Subcutaneous adipose tissue (tissue), 4 donors: Measurements from ENCODE around the gene LTBP1. TPM values are rescaled to one million over a fixed set of nuclear protein-coding genes. Genes with fewer than 3 reads are reported as not detected.

Source experiments
- total RNA-seq, 4 donors: library from RNA; depleted of rRNA; stranded (reverse); fragments of >200 nt; gene quantifications; one replicate each; pipeline ENCODE4 v1.1.0, GENCODE V29; 2016
- TF ChIP-seq, protein P1 (sequence below): fragments of 450-650 bp; IDR thresholded peaks from one replicate; pipeline ENCODE4 v1.5.1; 2016; ENCODE audit warnings: low read depth, mild to moderate bottlenecking, control low read depth, antibody characterized with exemption, moderate library complexity

Gene LTBP1
- total RNA-seq, 4 donors from 2014 or later: 11.0 to 15.5 (median 12.7) TPM

DNA sequence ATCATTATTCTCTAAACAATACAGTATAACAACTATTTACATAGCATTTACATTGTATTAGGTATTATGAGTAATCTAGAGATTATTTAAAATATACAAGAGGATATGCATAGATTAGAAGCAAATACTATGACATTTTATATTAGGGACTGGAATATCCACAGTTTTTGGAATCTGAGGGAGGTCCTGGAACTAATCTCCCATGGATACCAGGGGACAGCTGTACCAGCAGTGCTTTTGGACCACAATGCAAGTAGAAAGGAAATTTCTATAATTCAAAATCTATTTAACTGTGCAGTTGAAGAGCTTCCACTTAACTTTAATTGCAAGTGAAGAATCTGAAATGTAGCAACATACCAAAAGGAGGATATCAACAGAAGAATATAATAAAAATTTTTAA is 120.8 kb downstream of the LTBP1 start:
- TF ChIP-seq, protein P1, sequence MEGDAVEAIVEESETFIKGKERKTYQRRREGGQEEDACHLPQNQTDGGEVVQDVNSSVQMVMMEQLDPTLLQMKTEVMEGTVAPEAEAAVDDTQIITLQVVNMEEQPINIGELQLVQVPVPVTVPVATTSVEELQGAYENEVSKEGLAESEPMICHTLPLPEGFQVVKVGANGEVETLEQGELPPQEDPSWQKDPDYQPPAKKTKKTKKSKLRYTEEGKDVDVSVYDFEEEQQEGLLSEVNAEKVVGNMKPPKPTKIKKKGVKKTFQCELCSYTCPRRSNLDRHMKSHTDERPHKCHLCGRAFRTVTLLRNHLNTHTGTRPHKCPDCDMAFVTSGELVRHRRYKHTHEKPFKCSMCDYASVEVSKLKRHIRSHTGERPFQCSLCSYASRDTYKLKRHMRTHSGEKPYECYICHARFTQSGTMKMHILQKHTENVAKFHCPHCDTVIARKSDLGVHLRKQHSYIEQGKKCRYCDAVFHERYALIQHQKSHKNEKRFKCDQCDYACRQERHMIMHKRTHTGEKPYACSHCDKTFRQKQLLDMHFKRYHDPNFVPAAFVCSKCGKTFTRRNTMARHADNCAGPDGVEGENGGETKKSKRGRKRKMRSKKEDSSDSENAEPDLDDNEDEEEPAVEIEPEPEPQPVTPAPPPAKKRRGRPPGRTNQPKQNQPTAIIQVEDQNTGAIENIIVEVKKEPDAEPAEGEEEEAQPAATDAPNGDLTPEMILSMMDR: no peak

DNA sequence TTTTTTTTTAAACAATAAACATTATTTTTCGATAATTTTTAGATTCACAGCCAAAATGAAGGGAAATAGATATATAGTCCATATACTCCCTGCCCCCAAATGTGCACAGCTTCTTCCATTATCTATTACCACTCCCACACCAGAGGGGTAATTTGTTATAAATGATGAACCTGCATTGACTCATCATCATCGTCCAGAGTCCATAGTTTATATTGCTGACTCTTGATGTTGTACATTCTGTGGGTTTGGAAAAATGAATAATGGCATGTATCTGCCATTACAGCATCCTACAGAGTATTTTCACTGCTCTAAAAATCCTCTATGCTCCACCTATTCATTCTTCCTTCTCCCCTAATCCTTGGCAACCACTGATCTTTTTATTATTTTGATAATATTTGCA is 121.5 kb downstream of the LTBP1 start:
- TF ChIP-seq, protein P1: no peak

GRCh38 chr2:33069894-33070651 is 123.3 kb downstream of the LTBP1 start:
- TF ChIP-seq, protein P1: no peak

- TF ChIP-seq, protein P1: no peak
These were observed 124.8 kb downstream of the LTBP1 start for GRCh38 chr2:33071591-33071990.

GRCh38 chr2:33072614-33073013 is 125.9 kb downstream of the LTBP1 start:
- TF ChIP-seq, protein P1: no peak

DNA sequence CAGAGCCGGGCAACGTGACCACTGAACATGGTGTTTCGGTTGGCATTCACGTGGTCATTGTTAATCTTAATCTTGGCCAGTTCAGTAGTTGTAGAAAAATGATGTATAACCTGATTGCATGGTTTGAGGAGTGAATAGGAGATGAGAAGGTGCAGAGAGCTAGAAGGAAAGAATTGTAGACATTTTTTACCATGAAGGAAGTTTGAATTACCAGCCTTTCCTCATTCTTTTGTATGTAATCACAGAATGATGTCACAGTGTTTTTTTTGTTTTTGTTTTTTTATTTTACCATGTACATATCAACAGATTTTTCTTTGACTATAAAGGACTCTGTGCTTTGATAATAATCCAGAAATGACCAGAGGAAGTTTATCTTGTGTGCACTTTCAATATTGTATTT is 126.3 kb downstream of the LTBP1 start:
- TF ChIP-seq, protein P1: no peak

DNA sequence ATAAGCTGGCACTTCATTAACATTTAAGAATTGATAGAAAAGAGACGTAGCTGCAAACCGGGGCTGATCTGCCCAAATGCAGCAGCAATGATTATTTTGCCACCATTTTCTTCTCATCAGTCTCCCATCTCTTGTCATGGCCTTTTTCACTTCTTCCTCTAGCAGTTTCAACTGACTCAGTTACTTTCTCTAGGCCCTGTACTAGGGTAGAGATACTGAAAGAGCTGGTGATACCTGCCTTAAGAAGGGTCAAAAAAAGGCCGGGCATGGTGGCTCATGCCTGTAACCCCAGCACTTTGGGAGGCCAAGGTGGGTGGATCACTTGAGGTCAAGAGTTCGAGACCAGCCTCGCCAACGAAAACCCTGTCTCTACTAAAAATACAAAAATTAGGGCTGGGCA is 127.4 kb downstream of the LTBP1 start:
- TF ChIP-seq, protein P1: no peak
